B cell (primary cell): ENCODE data around the gene WNT1. TPM values are rescaled to one million over a fixed set of nuclear protein-coding genes. Genes with fewer than 3 reads are reported as not detected.

Experiments used
- ATAC-seq: fragments of 200-7000 bp; cut with Tn5 transposase; one replicate; pipeline ENCODE4 v1.10.0; 2021; ENCODE audit warnings: low read depth, mild to moderate bottlenecking, moderate number of reproducible peaks, moderate library complexity
- CTCF ChIA-PET: fragments of 350-600 bp; sonication (Branson Sonifier 250); formaldehyde crosslinking; loops from one replicate; lab custom pipeline; 2021; ENCODE audit warnings: antibody characterized with exemption, inconsistent platforms; lab: Charles Lee
- POLR2A ChIA-PET: fragments of 350-600 bp; sonication (Branson Sonifier 250); formaldehyde crosslinking; loops from one replicate; lab custom pipeline; 2021; ENCODE audit warnings: antibody characterized with exemption; lab: Charles Lee
- DNase-seq: peaks from one replicate; pipeline ENCODE4 v3.0.0; 2013
- H2AFZ ChIP-seq: 2 replicates; pipeline ENCODE4 v1.6.1; 2012; ENCODE audit warnings: mild to moderate bottlenecking, low read depth, low read length; ENCODE audit not compliant: insufficient read depth, poor library complexity, severe bottlenecking
- H3K27ac ChIP-seq, 2 donors: 1 replicate in 1 of 2; 2 replicates in 1 of 2; pipeline ENCODE4 v1.5.1; 2012 to 2013; ENCODE audit warnings: low read length in 2 of 2, mild to moderate bottlenecking in 2 of 2, moderate library complexity in 1 of 2
- H3K27me3 ChIP-seq, 4 experiments: fragments of 200-600 bp in 1 of 4; sonication (generic) in 1 of 4; replicated peaks in 1 of 4; 1 replicate in 2 of 4; 2 replicates in 2 of 4; pipeline versions ENCODE4 v1.6.1 to v1.7.0; 2013 to 2016; ENCODE audit warnings: low read length in 3 of 4, mild to moderate bottlenecking in 2 of 4, mixed read lengths in 1 of 4, moderate library complexity in 1 of 4; ENCODE audit not compliant: insufficient read depth in 4 of 4, control insufficient read depth in 3 of 4; ENCODE audit errors: control extremely low read depth in 1 of 4
- H3K36me3 ChIP-seq, 2 experiments: replicated peaks in 1 of 2; 1 replicate in 1 of 2; 2 replicates in 1 of 2; pipeline versions ENCODE4 v1.6.1 to v1.7.1; 2013; ENCODE audit warnings: low read length in 1 of 2; ENCODE audit not compliant: insufficient read depth in 2 of 2, control insufficient read depth in 1 of 2; ENCODE audit errors: control extremely low read depth in 1 of 2, extremely low read depth in 1 of 2
- H3K4me1 ChIP-seq, 2 donors: fragments of 200-600 bp in 1 of 2; sonication (generic) in 1 of 2; 1 replicate in 1 of 2; 2 replicates in 1 of 2; pipeline versions ENCODE4 v1.5.1 to v1.6.1; 2013 to 2017; ENCODE audit warnings: low read length in 2 of 2; ENCODE audit not compliant: control insufficient read depth in 2 of 2, insufficient read depth in 2 of 2
- H3K4me2 ChIP-seq: replicated peaks from 2 replicates; pipeline ENCODE3; 2012; ENCODE audit warnings: mild to moderate bottlenecking, low read depth, low read length; ENCODE audit not compliant: poor library complexity, severe bottlenecking
- H3K4me3 ChIP-seq, 5 experiments: fragments of 200-600 bp in 1 of 5; sonication (generic) in 1 of 5; 1 replicate in 3 of 5; 2 replicates in 2 of 5; pipeline versions ENCODE4 v1.5.1 to v1.7.0; 2011 to 2016; ENCODE audit warnings: low read length in 4 of 5, mild to moderate bottlenecking in 4 of 5, low read depth in 2 of 5, control low read depth in 1 of 5, moderate library complexity in 1 of 5; ENCODE audit not compliant: insufficient read depth in 1 of 5; ENCODE audit errors: control extremely low read depth in 1 of 5, extremely low read depth in 1 of 5
- H3K79me2 ChIP-seq: fragments of 200-600 bp; sonication (generic); one replicate; pipeline ENCODE4 v1.6.0; 2016; ENCODE audit warnings: low read length; ENCODE audit not compliant: control insufficient read depth, insufficient read depth
- H3K9ac ChIP-seq: fragments of 200-600 bp; sonication (generic); 2 replicates; pipeline ENCODE4 v1.6.1; 2017; ENCODE audit warnings: mild to moderate bottlenecking, low read length, moderate library complexity
- H3K9me3 ChIP-seq, 3 donors: one replicate each; pipeline versions ENCODE4 v1.6.1 to v1.7.1; 2013; ENCODE audit warnings: low read length in 2 of 3; ENCODE audit not compliant: control insufficient read depth in 2 of 3, insufficient read depth in 1 of 3; ENCODE audit errors: control extremely low read depth in 1 of 3
- H4K20me1 ChIP-seq: 2 replicates; pipeline ENCODE4 v1.6.0; 2012; ENCODE audit warnings: mild to moderate bottlenecking, low read length; ENCODE audit not compliant: insufficient read depth, control insufficient read depth, poor library complexity, severe bottlenecking
- H3K27ac Mint-ChIP-seq: one replicate; pipeline ENCODE4 v1.8.0; 2021; ENCODE audit warnings: mixed read lengths
- H3K27me3 Mint-ChIP-seq: one replicate; pipeline ENCODE4 v1.8.0; 2021; ENCODE audit warnings: mixed read lengths
- H3K4me1 Mint-ChIP-seq: one replicate; pipeline ENCODE4 v1.8.0; 2021; ENCODE audit warnings: mixed read lengths
- H3K4me3 Mint-ChIP-seq: one replicate; pipeline ENCODE4 v1.8.0; 2021; ENCODE audit warnings: mixed read lengths
- H3K9me3 Mint-ChIP-seq: one replicate; pipeline ENCODE4 v1.8.0; 2022; ENCODE audit warnings: mixed read lengths; ENCODE audit not compliant: insufficient read depth
- CTCF ChIP-seq: fragments of 200-600 bp; IDR thresholded peaks from one replicate; pipeline ENCODE4 v1.8.0; 2022; ENCODE audit warnings: antibody characterized with exemption, mild to moderate bottlenecking
- EZH2 ChIP-seq: IDR thresholded peaks from 2 replicates; pipeline ENCODE4 v1.6.1; 2012; ENCODE audit warnings: borderline replicate concordance, low read depth, mild to moderate bottlenecking, moderate library complexity, low read length; ENCODE audit not compliant: insufficient read depth, poor library complexity, severe bottlenecking
- WGBS: methylation state at CpG from one replicate; pipeline ENCODE4 v1.1.5; 2013; ENCODE audit warnings: missing lambda C conversion rate; ENCODE audit not compliant: insufficient coverage; 5-methylcytosine and 5-hydroxymethylcytosine counted together
- intact Hi-C: fragments of 100-400 bp; cut with micrococcal nuclease; formaldehyde crosslinking; loops from one replicate; pipeline ENCODE4 v1.10.0; 2022
- polyA plus RNA-seq: library from polyadenylated mRNA; depleted of rRNA; stranded (reverse); fragments of >200 nt; gene quantifications from 2 replicates; pipeline ENCODE4 v1.2.3, GENCODE V29; 2012
- total RNA-seq, 2 donors: library from RNA; stranded (reverse); fragments of 120-200 nt in 1 of 2; gene quantifications; 1 replicate in 1 of 2; 2 replicates in 1 of 2; pipeline versions ENCODE4 v1.2.3 to v1.2.4, GENCODE V29; 2013 to 2022

Gene WNT1
- total and polyA plus RNA-seq, 2 donors (not counting 1 experiment from before 2014, with no cell fraction given) = 0.55 TPM; not detected in 1

GRCh38 chr12:49012739-49013138, 34.6 kb downstream of the WNT1 start:
- Mint-ChIP-seq H3K4me3 (no peak overlapping the region), H3K27me3 (no peaks in the 10 kb centered on the region), H3K4me1 (peaks cover 14% of the 10 kb centered on the region), H3K9me3 (no peaks in the 10 kb centered on the region), H3K27ac (no peak overlapping the region)
- peaks cover 2 to 36% of the 10 kb centered on the region in 2 experiments for H3K36me3 ChIP-seq
- intact Hi-C loops = no loop called here
- no peaks in the 10 kb centered on the region for H3K27me3 ChIP-seq
- peaks cover 7 to 8% of the 10 kb centered on the region in 2 donors for H3K4me1 ChIP-seq
- ChIA-PET POLR2A (interaction anchor here (0.7 kb wide), 1 partner anchor 29 kb away, joined by 3 read pairs; no protein-coding TSS in a partner anchor), CTCF (interaction anchor here (0.7 to 7.2 kb wide), 3 partner anchors 16 to 54 kb away, joined by 3 to 61 read pairs (median 4); partner anchors contain the start of gene DDN)
- no peak for TF ChIP-seq EZH2
- no peak for TF ChIP-seq CTCF
- H3K4me2 ChIP-seq = no peak overlapping the region
- no peak overlapping the region for H3K27ac ChIP-seq
- H3K9me3 ChIP-seq = no peaks in the 10 kb centered on the region
- no peak overlapping the region for H3K4me3 ChIP-seq
- H4K20me1 ChIP-seq = peaks cover 20% of the 10 kb centered on the region
- DNase-seq (no peak), ATAC-seq (no peak)
- no peak overlapping the region for H3K9ac ChIP-seq
- H2AFZ ChIP-seq = no peak overlapping the region
- H3K79me2 ChIP-seq = peaks cover 38% of the 10 kb centered on the region

GRCh38 chr12:49013428-49013827, 35.3 kb downstream of the WNT1 start:
- intact Hi-C loops = no loop called here
- no peaks in the 10 kb centered on the region for H3K9me3 Mint-ChIP-seq
- H3K36me3 ChIP-seq = peaks cover 0 to 31% of the 10 kb centered on the region in 2 experiments
- H3K27ac Mint-ChIP-seq = no peak overlapping the region
- H4K20me1 ChIP-seq = peaks cover 20% of the 10 kb centered on the region
- ATAC-seq (no peak), DNase-seq (no peak)
- no peak overlapping the region for H3K4me3 Mint-ChIP-seq
- H3K4me1 Mint-ChIP-seq = peaks cover 19% of the 10 kb centered on the region
- no peak for TF ChIP-seq CTCF
- no peak for TF ChIP-seq EZH2
- no peak overlapping the region for H2AFZ ChIP-seq
- H3K27me3 Mint-ChIP-seq = no peaks in the 10 kb centered on the region
- peaks cover 11 to 12% of the 10 kb centered on the region in 2 donors for H3K4me1 ChIP-seq
- no peak overlapping the region for H3K27ac ChIP-seq
- CTCF ChIA-PET = interaction anchor here (1.0 to 7.2 kb wide), 3 partner anchors 16 to 55 kb away, joined by 3 to 61 read pairs (median 7); partner anchors contain the start of genes DDN and WNT1
- peaks cover 44% of the 10 kb centered on the region for H3K79me2 ChIP-seq
- no peaks in the 10 kb centered on the region for H3K27me3 ChIP-seq
- POLR2A ChIA-PET = no interaction called here
- 100% methylated on average over 2 of the region's 3 CpGs for WGBS
- no peak overlapping the region for H3K9ac ChIP-seq
- no peak overlapping the region for H3K4me2 ChIP-seq
- no peaks in the 10 kb centered on the region for H3K9me3 ChIP-seq
- H3K4me3 ChIP-seq = no peak overlapping the region
